Esophagus muscularis mucosa (tissue), 3 donors: ENCODE results near the gene MPP2.

Source experiments
- CTCF ChIP-seq, 3 experiments: fragments of 200-600 bp in 2 of 3; fragments of 450-650 bp in 1 of 3; sonication (generic) in 2 of 3; IDR thresholded peaks; one replicate each; pipeline ENCODE4 v1.5.1; 2017 to 2019; ENCODE audit warnings: antibody characterized with exemption in 3 of 3, mild to moderate bottlenecking in 2 of 3, moderate library complexity in 1 of 3
- POLR2A ChIP-seq: fragments of 450-650 bp; IDR thresholded peaks from one replicate; pipeline ENCODE4 v1.6.1; 2017; ENCODE audit warnings: antibody characterized with exemption, moderate library complexity, mild to moderate bottlenecking, low read depth
- POLR2AphosphoS5 ChIP-seq, 2 donors: sonication (generic); formaldehyde crosslinking; IDR thresholded peaks; one replicate each; pipeline ENCODE4 v1.6.1; 2017; ENCODE audit warnings: antibody characterized with exemption in 2 of 2

GRCh38 chr17:43873091-43873490 is 34.2 kb downstream of the MPP2 start:
- TF ChIP-seq CTCF (IDR thresholded peaks at IDR 0.05): no peak
- no peak for TF ChIP-seq POLR2A
- TF ChIP-seq POLR2AphosphoS5 (IDR thresholded peaks at IDR 0.05): no peak
